ENCODE measurements around the gene TMEM198.

Gene TMEM198

GRCh38 chr2:219543596-219544358 lies at the start of gene TMEM198, which contains the start of gene CHPF:
TSS of gene TMEM198 (plus strand) at chr2:219544028. CDS start at chr2:219544728, 700 bp downstream.
TSS of gene CHPF (minus strand) at chr2:219543809. CDS start at chr2:219543538, 271 bp downstream.
- peak; percentile 64 for DNase-seq

- DNase-seq, result no peak
Measured at GRCh38 chr2:219494952-219495530, 48.8 kb upstream of the TMEM198 start.

- DNase-seq, result no peak
Measured at GRCh38 chr2:219495531-219496122, 48.2 kb upstream of the TMEM198 start.

- DNase-seq, result no peak
Measured at GRCh38 chr2:219496247-219496824, 47.5 kb upstream of the TMEM198 start.

GRCh38 chr2:219496825-219497494 lies 46.9 kb upstream of the TMEM198 start:
- no peak for DNase-seq

- no peak for DNase-seq
Measured at GRCh38 chr2:219497495-219498279, 46.1 kb upstream of the TMEM198 start.

- peak; percentile 58 for DNase-seq
Measured at GRCh38 chr2:219498280-219499057, 45.4 kb upstream of the TMEM198 start, which contains the start of gene GMPPA. TSS of gene GMPPA (plus strand) at chr2:219498891. CDS start at chr2:219499976, 1,085 bp downstream.

- DNase-seq, result no peak
Measured at GRCh38 chr2:219499058-219499307, 44.8 kb upstream of the TMEM198 start.

- no peak for DNase-seq
Measured at GRCh38 chr2:219499555-219499954, 44.3 kb upstream of the TMEM198 start.

- DNase-seq, result no peak
Measured at GRCh38 chr2:219500135-219500534, 43.7 kb upstream of the TMEM198 start.

- DNase-seq, result no peak
Measured at GRCh38 chr2:219501849-219502248, 42.0 kb upstream of the TMEM198 start.

- DNase-seq, result no peak
Measured at GRCh38 chr2:219502618-219503017, 41.2 kb upstream of the TMEM198 start.

GRCh38 chr2:219505585-219505984 lies 38.2 kb upstream of the TMEM198 start:
- DNase-seq, result no peak

- no peak for DNase-seq
Measured at GRCh38 chr2:219506153-219506801, 37.6 kb upstream of the TMEM198 start.

- DNase-seq, result no peak
Measured at GRCh38 chr2:219506802-219507526, 36.9 kb upstream of the TMEM198 start.

- DNase-seq, result no peak
Measured at GRCh38 chr2:219507581-219508443, 36.0 kb upstream of the TMEM198 start.

GRCh38 chr2:219508444-219508734 lies 35.4 kb upstream of the TMEM198 start:
- DNase-seq, result no peak

- DNase-seq, result no peak
Measured at GRCh38 chr2:219508971-219509779, 34.7 kb upstream of the TMEM198 start.

All from NCI-H1417 treated with DMSO at 0.1 percent for 48 hours (cell line).